Bone marrow (tissue), 2 donors: ENCODE results near the gene SLC5A4.

Source experiments
- DNase-seq, 2 donors: peaks; one replicate each; lab custom pipeline; 2025; lab: John Stamatoyannopoulos, UW

SLC5A4 gene

GRCh38 chr22:32232191-32232830 lies 22.8 kb downstream of the SLC5A4 start:
- no peak for DNase-seq

GRCh38 chr22:32226326-32227104 lies 28.6 kb downstream of the SLC5A4 start:
- DNase-seq, result no peak

DNA sequence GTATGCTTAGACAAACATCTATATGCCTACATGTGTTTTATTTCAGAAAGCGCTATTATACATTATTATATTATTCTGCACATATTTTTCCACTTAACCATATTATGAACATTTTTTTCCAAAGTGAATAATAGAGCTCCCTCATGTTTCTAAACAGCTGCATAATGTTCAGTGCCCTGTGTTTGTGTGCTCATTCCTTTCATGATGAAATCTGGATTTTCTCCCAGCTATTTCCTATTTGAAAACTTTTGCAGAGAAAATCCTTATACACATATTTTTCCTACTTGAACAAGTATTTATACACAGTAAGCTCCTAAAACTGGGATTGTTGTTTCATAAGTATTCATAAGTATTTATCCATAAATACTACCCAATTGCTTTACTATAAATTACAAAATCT lies 32.2 kb downstream of the SLC5A4 start:
- DNase-seq, result no peak

- DNase-seq, result no peak
These were observed 36.1 kb downstream of the SLC5A4 start for GRCh38 chr22:32219026-32219425.

DNA sequence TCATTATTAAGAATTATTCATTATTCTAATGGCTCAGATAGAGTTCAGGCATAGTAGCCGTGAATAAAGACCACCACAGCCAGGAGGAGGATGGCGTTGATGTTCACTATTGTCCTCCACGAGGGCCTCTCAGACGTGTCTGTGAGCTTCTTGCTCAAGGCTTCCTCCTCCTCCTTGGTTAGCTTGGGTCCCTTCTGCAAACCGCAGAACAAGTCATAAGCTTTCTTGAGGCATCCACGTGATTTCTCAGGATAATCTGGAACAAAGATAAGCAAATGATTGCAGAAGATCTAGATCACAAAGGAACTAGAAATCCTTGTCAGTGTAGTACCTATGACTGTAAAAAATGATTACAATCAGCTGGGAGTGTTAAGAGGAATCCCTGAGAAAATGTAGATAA lies 36.7 kb downstream of the SLC5A4 start:
- DNase-seq, result no peak

DNA sequence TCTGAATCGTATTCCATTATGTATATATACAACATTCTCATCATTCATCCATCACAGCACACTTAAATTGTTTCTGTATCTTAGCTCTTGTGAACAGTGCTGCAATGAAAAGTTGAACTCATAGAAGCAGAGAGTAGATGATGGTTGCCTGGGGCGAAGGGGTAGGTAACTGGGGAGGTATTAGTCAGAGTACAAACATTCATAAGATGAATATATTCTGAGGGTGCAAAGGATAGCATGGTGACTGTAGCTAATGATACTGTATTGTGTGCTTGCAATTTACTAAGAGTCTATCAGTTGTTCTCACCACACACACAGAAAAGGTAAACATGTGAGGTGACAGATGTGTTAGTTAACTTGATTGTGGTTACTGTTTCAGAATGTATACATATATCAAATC lies 37.7 kb downstream of the SLC5A4 start:
- no peak for DNase-seq

- no peak for DNase-seq
These were observed 38.2 kb downstream of the SLC5A4 start for GRCh38 chr22:32216911-32217310.

GRCh38 chr22:32211011-32211410 lies 44.1 kb downstream of the SLC5A4 start:
- no peak for DNase-seq

GRCh38 chr22:32208681-32209080 lies 46.5 kb downstream of the SLC5A4 start:
- DNase-seq, result no peak

- no peak for DNase-seq
These were observed 47.1 kb downstream of the SLC5A4 start for GRCh38 chr22:32207971-32208480.

GRCh38 chr22:32206774-32207758 lies 48.1 kb downstream of the SLC5A4 start:
- DNase-seq, result no peak

GRCh38 chr22:32205974-32206773 lies 49.0 kb downstream of the SLC5A4 start:
- DNase-seq, result no peak

DNA sequence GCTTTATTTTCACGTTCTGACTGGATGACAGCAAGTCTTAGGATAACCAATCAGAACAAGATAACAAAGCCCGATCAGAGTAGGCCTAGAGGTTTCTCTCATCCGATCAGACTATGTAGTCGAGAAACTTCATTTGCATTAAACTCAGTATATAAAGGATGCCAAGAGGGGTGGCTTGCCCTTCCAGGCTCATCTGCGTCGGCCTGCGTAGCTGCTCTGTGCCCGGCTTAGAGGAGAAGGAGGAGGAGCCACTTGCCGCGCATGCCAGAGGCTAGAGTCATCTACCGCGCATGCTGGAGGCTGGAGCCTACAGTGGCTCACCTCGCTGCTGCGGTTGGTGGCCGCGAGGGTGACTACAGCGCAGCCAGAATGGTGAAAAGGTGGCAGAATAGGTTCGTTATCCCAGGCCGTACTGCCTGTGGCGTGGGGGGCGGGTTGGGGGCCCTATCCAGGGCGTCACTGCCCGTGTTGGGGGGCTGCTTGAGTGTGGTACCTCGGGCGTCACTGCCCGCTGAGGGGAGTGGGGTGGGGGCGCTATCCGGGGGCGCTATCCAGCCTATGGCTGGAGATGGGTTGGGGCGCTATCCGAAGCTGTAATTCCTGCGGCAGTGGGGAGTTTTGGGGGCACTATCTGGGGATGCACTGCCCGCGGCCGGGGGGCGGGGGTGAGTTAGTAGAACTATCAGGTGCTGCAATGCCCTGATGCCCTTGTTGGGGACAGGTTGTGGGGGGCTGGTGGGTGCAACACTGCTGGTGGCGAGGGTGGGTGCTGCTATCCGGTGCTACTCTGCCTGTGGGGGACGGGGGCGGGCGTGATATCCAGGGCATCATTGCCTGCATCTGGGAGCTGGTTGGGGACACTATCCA lies 50.1 kb downstream of the SLC5A4 start, which contains the start of gene RFPL2:
TSS of gene RFPL2 (minus strand) at position 218 of the 867 bp plus-strand sequence. CDS start 2,622 bp downstream, outside the sequence.
- DNase-seq, result no peak

DNA sequence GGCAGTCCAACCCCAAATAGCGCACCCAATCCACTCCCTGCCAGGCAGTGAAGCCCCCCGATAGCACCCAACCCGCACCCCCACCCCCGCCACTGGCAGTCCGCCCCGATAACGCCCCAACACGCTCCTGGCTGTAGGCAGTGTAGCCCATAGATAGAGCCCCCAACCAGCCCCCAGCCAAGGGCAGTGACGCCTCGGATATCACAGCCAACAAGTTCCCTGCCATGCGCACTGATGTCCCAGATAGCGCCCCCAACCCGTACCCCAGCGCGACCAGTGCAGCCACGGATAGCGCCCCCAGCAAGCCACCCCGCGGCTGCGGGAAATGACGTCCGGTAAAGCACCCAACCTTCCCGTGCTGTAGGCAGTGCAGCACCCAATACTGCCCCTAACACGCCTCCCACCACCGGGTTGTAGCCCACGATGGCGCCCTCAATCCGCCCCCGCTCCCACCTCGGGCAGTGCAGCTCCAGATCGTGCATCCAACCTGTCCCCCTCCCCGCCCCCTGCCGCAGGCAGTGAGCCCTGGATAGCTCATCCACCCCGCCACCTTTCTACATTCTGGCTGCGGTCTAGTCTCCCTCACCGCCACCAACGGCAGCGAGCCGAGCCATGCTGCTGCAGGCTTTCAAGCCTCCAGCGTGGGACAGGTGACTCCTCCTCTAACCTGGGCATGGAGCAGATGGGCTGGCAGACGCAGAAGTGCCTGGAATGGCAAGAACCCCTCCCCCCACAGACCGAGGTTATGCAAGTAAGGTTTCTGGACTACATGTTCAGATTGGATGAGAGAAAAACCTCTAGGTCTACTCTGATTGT lies 50.9 kb downstream of the SLC5A4 start:
- no peak for DNase-seq

DNA sequence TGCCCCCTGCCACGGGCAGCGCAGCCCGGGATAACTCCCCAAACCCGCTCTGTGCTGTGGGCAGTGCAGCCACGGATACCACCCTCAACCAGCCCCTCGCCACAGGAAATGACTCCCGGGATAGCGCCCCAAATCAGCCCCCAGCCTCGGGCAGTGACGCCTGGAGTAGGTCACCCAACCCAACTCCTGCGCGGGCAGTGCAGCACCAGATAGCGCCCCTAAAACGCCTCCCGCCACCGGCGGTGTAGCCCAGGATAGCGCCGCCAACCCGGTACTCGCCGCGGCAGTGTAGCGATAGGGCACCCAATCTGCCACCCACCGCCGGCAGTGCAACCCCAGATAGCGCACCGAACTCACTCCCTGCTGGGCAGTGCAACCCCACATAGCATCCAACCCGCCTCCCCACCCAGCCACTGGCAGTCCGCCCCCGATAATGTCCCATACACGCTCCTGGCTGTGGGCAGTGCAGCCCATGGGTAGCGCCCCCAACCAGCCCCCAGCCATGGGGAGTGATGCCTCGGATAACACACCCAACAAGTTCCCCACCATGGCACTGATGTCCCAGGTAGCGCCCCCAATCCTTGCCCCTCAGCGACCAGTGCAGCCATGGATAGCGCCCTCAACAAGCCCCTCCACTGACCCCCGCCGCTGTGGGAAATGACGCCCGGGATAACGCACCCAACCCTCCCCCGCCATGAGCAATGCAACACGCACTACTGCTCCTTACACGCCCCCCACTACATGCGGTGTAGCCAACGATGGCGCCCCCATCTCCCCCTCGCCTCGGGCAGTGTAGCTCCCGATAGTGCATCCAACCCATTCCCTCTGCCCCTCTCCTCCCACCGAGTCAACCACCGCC lies 51.7 kb downstream of the SLC5A4 start:
- peak in 1 of 2 donors; percentile 15 for DNase-seq

- DNase-seq, result peak in 1 of 2 donors; percentile 58
These were observed 52.5 kb downstream of the SLC5A4 start for GRCh38 chr22:32202539-32203180.

- no peak for DNase-seq
These were observed 53.0 kb downstream of the SLC5A4 start for GRCh38 chr22:32202161-32202538.

DNA sequence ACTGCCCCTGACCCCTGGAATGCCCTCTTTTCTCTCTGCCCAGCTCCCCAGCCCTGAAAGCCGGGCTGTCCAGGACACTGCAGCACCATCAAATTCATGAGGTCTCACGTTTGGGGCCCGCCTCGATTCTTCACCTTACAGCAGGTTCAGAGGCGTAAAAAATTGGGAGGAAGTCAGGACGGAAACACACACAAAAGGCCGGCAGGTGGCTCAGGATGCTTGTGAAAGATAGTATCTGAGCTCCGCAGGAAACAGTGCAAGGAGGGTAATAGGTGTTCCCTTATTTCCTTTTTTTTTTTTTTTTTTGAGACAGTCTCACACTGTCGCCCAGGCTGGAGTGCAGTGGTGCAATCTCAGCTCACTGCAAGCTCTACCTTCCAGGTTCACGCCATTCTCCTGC lies 54.4 kb downstream of the SLC5A4 start:
- no peak for DNase-seq
